GM21360 (cell line): ENCODE data around the gene OPA1.

ENCODE experiments used
- ATAC-seq: cut with Tn5 transposase; IDR thresholded peaks from one replicate; pipeline ENCODE4 v1.9.1; 2021; ENCODE audit warnings: mild to moderate bottlenecking, moderate library complexity; ENCODE audit not compliant: unreplicated experiment

OPA1 gene, protein sequence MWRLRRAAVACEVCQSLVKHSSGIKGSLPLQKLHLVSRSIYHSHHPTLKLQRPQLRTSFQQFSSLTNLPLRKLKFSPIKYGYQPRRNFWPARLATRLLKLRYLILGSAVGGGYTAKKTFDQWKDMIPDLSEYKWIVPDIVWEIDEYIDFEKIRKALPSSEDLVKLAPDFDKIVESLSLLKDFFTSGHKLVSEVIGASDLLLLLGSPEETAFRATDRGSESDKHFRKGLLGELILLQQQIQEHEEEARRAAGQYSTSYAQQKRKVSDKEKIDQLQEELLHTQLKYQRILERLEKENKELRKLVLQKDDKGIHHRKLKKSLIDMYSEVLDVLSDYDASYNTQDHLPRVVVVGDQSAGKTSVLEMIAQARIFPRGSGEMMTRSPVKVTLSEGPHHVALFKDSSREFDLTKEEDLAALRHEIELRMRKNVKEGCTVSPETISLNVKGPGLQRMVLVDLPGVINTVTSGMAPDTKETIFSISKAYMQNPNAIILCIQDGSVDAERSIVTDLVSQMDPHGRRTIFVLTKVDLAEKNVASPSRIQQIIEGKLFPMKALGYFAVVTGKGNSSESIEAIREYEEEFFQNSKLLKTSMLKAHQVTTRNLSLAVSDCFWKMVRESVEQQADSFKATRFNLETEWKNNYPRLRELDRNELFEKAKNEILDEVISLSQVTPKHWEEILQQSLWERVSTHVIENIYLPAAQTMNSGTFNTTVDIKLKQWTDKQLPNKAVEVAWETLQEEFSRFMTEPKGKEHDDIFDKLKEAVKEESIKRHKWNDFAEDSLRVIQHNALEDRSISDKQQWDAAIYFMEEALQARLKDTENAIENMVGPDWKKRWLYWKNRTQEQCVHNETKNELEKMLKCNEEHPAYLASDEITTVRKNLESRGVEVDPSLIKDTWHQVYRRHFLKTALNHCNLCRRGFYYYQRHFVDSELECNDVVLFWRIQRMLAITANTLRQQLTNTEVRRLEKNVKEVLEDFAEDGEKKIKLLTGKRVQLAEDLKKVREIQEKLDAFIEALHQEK

DNA sequence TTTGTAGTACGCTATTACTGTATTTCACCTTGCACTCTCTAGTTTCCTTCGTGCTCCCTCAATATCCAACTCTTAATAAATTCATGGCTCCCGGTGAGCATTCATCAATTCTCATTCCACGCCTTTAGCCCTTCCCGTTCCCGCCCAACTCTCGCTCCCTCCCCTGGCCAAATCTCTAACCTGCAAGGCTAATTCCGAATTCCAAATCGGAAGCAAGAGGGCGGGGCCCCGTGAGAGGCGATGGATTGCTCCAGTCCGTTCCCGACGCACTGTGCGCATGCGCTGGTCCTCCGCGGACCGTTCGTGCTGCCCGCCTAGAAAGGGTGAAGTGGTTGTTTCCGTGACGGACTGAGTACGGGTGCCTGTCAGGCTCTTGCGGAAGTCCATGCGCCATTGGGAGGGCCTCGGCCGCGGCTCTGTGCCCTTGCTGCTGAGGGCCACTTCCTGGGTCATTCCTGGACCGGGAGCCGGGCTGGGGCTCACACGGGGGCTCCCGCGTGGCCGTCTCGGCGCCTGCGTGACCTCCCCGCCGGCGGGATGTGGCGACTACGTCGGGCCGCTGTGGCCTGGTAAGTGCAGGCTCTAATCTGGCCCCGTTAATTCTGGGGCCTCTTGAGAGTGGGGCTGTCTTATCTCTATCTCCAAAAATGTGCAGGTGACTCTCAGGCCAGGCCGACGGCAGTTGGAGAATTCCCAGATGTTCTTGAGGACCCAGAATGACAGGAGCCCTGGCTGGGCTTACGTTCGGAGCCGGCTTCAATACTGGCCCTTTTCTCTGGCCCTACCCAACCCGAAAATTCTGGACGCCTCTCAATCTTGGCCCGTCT lies at the start of gene OPA1:
Gene OPA1 (plus strand): TSS at position 368 of the 827 bp plus-strand sequence. CDS start 170 bp downstream, at position 538.
- ATAC-seq, result peak; percentile 97

DNA sequence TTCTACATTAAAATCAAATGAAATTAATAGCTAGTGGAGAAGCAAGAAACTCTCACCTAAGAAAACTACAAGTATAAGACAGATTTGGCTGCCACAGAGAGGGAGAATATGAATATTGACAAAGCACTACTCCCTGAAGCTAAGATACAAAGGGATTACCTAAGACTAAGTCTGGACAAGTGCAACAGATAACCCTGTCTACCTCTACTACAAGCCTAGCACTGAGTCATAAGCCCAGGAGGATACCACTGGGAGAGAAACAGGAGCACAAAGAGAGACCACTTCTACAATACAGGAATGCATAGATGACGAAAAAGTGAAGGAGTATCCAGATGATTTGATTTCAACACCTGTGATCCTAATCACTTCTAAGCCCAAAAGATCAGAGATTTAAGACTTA lies 48.7 kb upstream of the OPA1 start:
- no peak for ATAC-seq

DNA sequence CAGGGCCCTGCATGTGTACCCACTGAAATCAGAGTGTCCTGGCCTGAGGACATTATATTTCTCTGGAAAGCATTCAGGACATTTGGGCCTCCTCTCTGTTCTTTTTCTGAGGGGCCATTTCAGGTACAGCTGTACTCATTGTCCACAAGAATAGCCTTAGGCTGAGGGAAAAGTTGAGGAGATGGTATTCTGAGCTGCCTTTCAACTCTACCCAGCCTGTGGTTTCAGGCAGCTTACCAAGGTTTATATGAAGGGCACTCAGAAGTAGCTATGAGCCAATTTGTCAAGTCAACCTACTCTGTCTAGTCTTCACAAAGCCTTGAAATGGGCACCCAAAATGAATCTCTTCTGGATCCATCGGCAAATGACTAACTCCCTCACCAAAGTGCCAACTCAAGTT lies 47.7 kb upstream of the OPA1 start:
- ATAC-seq, result no peak

DNA sequence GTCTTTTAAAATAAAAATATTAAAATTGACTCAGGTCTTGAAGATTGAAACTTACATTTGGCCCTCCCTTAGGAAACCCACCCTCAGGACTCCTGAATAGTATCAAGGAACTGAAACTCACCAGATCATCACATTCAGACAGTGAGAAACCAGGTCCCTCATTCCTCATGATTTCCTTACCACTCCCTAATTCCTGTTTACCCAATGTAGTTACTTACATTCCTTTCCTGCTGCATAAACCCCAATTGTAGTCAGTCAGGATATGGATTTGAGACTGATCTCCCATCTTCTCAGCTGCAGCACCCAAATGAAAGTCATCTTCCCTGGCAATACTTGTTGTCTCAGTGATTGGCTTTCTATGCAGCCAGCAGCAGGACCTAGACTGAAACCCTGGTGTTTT lies 46.9 kb upstream of the OPA1 start:
- no peak for ATAC-seq

DNA sequence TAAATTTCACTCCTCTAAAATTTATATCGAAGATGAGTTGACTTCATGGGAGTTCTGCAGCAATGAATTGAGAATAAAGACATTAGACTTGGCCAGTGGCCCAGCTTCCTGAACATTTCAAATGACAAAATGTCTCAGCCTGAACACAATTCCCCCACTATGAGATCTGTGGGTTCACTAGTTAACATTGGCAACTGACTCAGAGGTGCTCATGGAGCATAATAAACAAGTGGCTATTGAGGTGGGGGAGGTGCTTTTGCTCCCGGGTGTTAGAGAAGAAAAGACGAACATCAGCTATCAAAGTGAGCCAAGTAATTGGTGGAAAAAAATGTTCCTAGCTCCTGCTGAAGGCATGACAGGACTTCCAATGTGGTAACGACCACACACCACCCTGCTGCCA lies 44.6 kb upstream of the OPA1 start:
- ATAC-seq, result no peak

DNA sequence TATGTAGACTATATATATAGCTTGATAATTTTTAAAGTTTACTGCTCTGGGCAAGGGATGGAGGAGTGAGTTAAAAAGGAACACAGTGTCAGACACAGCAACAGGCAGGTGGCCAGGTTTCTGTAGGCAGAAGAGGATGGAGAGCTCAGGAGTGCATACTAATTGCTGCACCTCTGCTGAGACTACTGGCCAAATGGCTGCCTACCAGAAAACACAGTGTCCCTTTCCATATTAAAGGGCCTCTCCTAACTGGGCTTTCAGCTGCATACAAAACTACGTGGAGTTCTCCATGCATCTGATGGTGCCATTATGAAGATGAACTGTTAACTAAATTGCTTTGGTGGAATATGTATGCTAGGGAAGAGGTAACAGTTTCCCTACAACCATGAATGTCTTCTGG lies 40.1 kb upstream of the OPA1 start:
- ATAC-seq, result no peak

DNA sequence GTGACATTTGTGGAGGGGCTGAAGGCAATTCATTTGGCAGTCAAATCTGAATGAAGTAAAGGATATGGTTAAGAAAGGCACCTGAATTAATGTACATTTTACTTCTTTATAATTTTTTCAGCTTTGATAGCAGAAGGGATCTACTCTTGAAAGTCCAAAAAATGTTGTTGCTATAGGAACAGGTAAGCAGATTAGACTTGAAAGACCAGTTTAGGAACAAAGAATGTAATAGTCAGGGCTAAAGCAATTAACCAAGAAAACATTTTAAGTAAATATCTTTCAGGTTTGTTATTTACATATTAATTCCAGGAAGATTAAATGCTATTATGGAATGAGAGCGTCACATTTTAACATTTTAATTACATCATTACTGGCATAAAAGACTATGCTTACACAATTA lies 39.4 kb upstream of the OPA1 start:
- ATAC-seq, result no peak

DNA sequence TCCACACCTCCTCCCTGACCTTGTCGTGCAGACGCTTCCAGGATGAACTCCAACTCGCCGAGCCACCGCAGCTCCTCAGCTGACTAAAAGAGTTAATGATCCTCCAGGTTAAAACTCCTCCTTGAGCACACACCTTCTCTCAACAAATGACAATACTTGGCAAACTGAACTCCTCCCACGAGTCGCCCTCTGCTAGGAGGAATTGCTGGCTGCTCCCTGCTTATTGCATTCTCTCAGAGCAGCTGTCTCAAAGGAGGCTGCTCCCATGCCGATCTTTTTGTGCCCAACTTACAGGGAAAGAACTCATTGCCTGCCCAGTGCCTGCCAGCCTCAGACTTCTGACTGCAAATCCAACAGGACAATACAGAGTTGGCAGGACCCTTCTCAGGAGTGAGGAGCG lies 38.2 kb upstream of the OPA1 start, which contains the start of gene ATP13A4:
Gene ATP13A4 (minus strand): TSS at position 85 of the 400 bp plus-strand sequence. CDS start 96 bp downstream, outside the sequence.
- ATAC-seq, result no peak

DNA sequence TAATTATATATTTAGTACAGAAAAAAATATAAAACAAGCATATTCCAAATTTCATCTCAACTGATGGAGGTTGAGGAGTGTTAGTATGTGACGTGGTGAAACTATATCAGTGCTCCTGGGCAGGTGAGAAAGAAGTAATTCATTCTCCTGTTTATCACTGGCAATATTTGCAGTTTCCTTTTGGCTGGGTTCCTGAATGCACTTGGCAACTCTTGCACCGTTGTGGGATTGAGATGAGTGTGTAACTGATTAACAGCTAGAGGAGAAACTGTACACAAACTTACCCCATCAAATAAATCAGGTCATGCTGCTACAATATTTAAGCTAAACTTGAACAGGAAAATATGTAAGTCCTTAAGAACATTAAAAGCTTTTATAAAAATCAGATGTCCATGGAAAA lies 36.2 kb upstream of the OPA1 start:
- no peak for ATAC-seq

DNA sequence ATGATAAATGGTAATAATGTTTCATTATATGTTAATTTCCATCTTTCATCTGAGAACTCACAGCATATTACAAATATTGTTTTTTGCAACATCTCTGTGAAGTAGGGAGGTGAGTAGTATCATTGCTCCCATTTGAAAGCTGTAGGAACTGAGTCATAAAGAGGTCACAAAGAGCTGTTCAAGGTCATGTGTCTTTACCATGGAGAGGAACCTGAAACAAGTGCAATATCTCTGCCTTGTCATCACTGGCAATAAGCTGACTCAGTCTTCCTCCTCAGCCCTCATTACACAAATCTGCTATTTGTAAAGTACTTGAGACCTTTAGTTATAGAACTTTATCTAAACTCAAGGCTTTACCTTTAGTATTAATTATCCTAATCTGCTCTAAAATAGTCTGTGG lies 33.9 kb upstream of the OPA1 start:
- no peak for ATAC-seq

DNA sequence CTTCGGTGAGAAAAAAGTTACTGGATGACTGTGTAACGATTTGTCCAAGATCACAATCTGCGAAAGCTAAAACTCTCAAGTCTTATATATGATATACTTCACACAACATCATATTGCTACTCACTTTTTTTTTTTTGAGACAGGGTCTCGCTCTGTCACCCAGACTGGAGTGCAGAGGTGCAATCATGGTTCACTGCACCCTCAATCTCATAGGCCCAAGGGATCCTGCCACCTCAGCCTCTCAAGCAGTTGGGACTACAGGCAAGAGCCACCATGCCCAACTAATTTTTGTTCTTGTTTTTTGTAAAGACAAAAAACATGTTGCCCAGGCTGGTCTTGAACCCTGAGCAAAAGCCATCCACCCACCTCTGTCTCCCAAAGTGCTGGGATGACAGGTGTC lies 32.9 kb upstream of the OPA1 start:
- no peak for ATAC-seq

DNA sequence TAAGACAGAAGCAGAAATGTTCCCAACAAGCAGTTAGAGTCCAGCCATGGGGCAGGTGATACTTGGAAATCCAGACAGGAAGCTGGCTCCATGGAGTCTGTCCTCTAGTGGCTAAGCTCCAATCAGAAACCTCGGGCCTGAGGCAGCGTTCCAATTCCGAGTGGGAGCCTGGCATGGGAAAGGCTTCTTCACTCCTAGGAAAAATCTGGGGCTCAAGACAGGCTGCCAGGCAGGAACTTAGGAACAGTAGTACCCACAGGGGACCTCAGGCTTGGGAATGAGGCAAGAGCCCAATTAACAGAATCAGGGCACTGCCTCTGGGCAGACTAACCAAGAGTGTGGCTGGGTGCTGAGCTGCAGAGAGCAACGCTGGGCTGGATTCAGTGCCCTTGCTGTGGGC lies 32.1 kb upstream of the OPA1 start:
- no peak for ATAC-seq

DNA sequence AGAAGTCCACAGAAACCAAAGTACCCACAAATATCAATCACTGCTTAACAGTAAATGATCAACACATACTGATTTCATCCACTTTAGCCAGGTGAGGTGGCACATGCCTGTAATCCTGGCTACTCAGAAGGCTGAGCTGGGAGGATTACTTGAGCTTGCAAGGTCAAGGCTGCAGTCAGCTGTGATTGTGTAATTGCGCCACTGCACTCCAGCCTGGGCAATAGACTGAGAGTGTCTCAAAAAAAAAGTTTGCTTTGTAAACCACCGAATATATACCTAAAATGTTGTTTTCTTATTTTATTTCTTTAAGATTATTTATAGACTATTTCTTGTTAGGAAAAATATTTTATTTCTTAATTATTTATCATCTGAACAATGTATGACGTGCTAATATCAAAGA lies 29.6 kb upstream of the OPA1 start:
- no peak for ATAC-seq

DNA sequence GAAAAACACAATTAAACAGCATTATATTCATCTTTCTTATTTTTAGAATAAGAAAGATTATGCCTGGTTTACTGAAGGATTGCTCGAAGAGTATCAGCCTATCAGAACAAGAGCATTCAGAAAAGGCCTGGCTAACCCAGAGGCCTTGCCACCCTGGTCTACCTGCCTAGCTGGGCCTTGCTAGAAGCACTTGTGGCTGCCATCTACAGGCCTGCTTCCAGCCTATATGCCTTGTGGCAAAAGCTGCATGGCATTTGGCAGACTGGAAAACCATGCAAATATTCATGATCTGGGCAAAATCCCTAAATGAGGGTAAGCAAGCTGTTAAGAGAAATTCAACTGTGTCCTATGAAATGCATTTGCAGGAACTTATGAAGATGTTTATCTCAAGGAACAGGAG lies 29.0 kb upstream of the OPA1 start:
- ATAC-seq, result no peak

DNA sequence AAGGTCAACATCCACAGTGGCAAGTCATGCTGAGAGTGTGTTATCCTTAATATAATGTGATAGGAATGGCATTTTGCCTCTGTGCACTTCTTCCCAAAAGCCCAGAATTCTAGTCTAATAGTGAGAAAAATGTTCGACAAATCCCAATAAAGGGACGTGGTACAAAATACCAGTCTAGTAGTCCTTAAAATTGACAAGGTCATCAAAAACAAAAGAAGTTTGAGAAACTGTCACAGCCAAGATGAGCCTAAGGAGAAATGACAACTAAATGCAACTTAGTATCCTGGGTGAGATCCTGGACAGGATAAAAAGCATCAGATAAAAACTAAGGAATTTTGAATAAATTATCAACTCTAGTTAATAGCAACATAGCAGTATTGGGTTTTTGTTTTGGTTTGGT lies 23.9 kb upstream of the OPA1 start:
- ATAC-seq, result no peak

DNA sequence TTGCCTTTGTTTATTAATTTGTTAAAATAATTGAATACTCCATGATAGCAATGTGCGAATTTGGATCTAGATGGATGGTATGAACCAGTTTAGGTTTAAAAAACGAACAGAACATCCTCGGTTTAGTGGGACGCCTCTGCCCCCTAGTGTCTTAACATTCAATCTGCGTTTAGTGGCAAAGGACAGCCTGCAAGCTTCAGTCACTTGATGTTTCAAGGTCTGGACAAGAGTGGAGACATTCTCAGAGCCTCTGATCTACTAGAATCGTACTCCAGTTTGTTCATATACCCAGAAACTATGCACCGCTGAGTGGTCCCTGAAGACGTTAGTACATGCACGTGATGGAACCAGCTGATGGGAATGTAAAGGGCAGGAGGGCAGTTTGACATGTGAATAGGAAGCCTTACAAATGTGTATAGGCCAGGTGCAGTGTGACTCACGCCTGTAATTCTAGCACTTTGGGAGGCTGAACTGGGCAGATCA lies 20.5 kb upstream of the OPA1 start:
- peak; percentile 89 for ATAC-seq

DNA sequence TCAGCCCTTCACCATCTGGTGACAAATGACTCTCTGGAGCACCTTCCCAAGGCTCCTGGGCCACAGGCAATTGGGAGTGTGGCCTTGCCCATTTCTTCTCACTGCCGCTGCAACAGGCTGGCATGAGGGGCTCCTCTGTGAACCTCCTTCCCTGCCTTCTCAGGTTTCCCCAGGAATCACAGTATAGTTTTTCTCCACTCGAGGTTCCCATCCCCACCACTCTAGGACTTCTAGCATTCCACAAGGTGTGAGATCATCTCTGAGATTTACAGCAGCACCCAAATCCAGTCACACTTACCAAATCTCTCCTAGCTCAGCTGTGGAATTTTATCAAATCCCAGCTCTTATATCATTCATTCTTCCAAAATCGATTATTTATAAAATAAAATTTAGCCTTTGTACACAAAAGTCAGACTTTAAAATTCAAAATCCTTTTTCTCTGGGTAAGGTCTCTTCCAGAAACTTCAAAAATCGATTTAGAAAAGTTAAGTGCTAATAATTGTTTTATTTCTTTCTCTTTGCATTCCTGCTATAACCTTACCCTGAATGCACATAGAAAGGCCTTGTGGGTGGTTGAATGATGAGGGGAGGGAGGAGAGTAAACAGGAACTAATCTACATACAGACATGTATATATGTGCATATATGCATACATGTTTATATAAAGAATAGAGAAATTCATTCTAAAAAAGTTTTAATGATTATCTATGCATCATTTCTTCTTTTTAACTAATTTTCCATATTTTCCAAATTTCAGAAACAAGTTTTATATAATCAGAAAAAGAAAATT lies 19.4 kb upstream of the OPA1 start:
- ATAC-seq, result no peak

DNA sequence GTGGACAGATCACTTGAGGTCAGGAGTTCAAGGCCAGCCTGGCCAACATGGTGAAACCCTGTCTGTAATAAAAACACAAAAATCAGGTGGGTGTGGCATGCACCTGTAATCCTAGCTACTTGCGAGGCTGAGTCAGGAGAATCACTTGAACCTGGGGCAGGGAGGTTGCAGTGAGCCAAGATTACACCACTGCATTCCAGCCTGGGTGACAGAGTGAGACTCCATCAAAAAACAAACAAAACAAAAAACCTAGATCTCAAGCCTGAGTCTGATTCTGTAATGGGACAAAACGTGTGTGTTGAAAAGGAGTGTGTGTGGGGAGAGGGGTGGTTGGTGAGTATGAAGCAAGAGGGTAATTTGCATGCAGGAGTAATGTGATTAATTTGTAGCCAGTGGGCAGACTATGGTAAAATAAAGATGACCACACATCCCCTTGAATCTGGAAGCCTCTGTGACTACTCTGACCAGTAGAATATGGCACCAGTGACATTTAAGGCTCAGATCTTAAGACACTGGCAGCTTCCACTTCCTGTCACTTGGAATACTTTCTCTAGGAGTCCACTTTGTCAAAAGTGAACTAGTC lies 18.4 kb upstream of the OPA1 start:
- no peak for ATAC-seq

DNA sequence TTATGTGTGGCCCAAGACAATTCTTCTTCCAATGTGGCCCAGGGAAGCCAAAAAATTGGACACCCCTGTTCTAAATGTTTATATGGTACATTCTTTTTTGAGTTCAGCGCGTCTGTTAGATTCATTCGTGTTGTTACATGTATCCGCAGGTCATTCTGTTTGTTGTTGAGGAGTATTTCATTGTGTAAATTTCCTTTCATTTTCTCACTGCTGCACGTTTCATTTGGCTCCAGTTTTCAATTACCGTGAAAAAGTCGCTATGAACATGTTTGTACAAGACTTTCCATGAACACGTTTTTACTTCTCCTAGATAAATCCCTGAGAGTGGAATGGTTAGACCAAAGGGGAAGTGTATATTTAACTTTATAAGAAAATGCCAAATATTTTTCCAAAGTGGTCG lies 7.5 kb upstream of the OPA1 start:
- ATAC-seq, result no peak

DNA sequence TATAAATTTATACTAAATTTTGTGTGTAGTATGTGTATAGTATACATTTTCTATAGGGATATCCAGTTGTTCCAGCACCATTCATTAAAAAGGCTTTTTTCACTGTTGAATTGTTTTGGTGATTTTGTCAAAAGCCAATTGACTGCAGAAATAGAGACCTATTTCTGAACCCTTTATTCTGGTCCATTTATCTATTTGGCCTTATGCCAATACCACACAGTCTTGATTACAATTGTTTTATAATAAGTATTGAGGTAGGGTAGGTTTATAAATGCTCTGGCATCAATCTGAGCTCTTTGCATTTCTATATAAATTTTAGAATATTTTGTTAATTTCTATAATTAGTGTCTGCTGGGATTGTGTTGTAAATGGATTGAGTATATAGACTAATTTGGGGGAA lies 6.5 kb upstream of the OPA1 start:
- no peak for ATAC-seq
